Panc1 (cell line): ENCODE data around the gene HDAC11. TPM values are rescaled to one million over a fixed set of nuclear protein-coding genes. Genes with fewer than 3 reads are reported as not detected.

Experiments used
- ATAC-seq: fragments of 200-7000 bp; cut with Tn5 transposase; 2 replicates; pipeline ENCODE4 v1.9.1; 2020; ENCODE audit warnings: mild to moderate bottlenecking, moderate library complexity
- BruUV-seq: library from RNA; stranded (reverse); fragments of 400-500 nt; replicated peaks from 2 replicates; lab custom pipeline; 2021; lab: Mats Ljungman, UMichigan
- CTCF ChIA-PET: fragments of 300-600 bp; sonication (Branson Sonifier 250); formaldehyde crosslinking; loops from one replicate; lab custom pipeline; 2022; ENCODE audit warnings: antibody characterized with exemption; lab: Charles Lee
- POLR2A ChIA-PET: fragments of 300-600 bp; sonication (Branson Sonifier 250); formaldehyde crosslinking; loops from one replicate; lab custom pipeline; 2022; ENCODE audit warnings: antibody characterized with exemption; lab: Charles Lee
- DNase-seq: peaks from one replicate; pipeline ENCODE4 v3.0.0-alpha.2; 2010; ENCODE audit warnings: low read depth, low spot score
- H3K27ac ChIP-seq: 2 replicates; pipeline ENCODE4 v1.5.1; 2011; ENCODE audit warnings: mild to moderate bottlenecking, low read length, inconsistent platforms
- H3K27me3 ChIP-seq: fragments of 200-500 bp; sonication (Bioruptor generic); 2 replicates; pipeline ENCODE4 v1.6.0; 2014; ENCODE audit warnings: low read length, inconsistent platforms; ENCODE audit not compliant: control insufficient read depth, insufficient read depth
- H3K36me3 ChIP-seq: fragments of 200-500 bp; sonication (Bioruptor generic); 2 replicates; pipeline ENCODE4 v1.5.1; 2014; ENCODE audit warnings: inconsistent platforms, mild to moderate bottlenecking, low read length, moderate library complexity; ENCODE audit not compliant: control insufficient read depth, insufficient read depth
- H3K4me1 ChIP-seq: 2 replicates; pipeline ENCODE4 v1.5.1; 2011; ENCODE audit warnings: inconsistent platforms, mild to moderate bottlenecking, low read length, moderate library complexity; ENCODE audit not compliant: control insufficient read depth, insufficient read depth
- H3K4me3 ChIP-seq, 2 experiments: 2 replicates each; pipeline ENCODE4 v1.5.1; 2011 to 2012; ENCODE audit warnings: low read depth in 2 of 2, low read length in 2 of 2, mild to moderate bottlenecking in 2 of 2, inconsistent platforms in 1 of 2, moderate library complexity in 1 of 2
- H3K9me3 ChIP-seq: fragments of 200-500 bp; sonication (Bioruptor generic); 2 replicates; pipeline ENCODE4 v1.5.1; 2014; ENCODE audit warnings: low read depth, mild to moderate bottlenecking, inconsistent platforms, low read length, moderate library complexity; ENCODE audit not compliant: control insufficient read depth, insufficient read depth
- CTCF ChIP-seq: fragments of 450-650 bp; IDR thresholded peaks from 2 replicates; pipeline ENCODE4 v1.5.1; 2017; ENCODE audit warnings: mild to moderate bottlenecking
- POLR2AphosphoS5 ChIP-seq: IDR thresholded peaks from 2 replicates; pipeline ENCODE4 v1.6.1; 2012; ENCODE audit warnings: mild to moderate bottlenecking, low read depth, low read length, moderate library complexity
- REST ChIP-seq, 2 experiments: IDR thresholded peaks; 2 replicates each; pipeline ENCODE4 v1.6.1; 2011 to 2012; ENCODE audit warnings: low read depth in 2 of 2, control low read depth in 1 of 2, low read length in 1 of 2, mild to moderate bottlenecking in 1 of 2, moderate library complexity in 1 of 2; ENCODE audit not compliant: insufficient read depth in 1 of 2
- SIN3A ChIP-seq: IDR thresholded peaks from 2 replicates; pipeline ENCODE4 v1.6.1; 2012; ENCODE audit warnings: low read depth, mild to moderate bottlenecking, low read length, moderate library complexity, borderline replicate concordance; ENCODE audit not compliant: insufficient read depth
- TCF7L2 ChIP-seq: IDR thresholded peaks from 2 replicates; pipeline ENCODE4 v1.6.1; 2011; ENCODE audit warnings: mild to moderate bottlenecking, low read depth, low read length, inconsistent platforms
- in situ Hi-C: cut with HindIII; loops from 2 replicates; pipeline ENCODE4 v1.10.0; 2016; ENCODE audit warnings: low sequenced_read_pairs, low pct_unique_long_range_greater_than_20kb
- intact Hi-C: fragments of 100-400 bp; cut with micrococcal nuclease; formaldehyde crosslinking; loops from one replicate; pipeline ENCODE4 v1.10.0; 2022; ENCODE audit not compliant: unreplicated experiment
- total RNA-seq: library from RNA; stranded (reverse); gene quantifications from one replicate; pipeline ENCODE4 v1.2.1, GENCODE V29; 2021; ENCODE audit not compliant: unreplicated experiment

The HDAC11 gene
- total RNA-seq, 1 experiment from 2014 or later, result 10.6 TPM

- in situ Hi-C loops (no loop called here), intact Hi-C loops (no loop called here)
- DNase-seq (no peak), ATAC-seq (no peak)
- Histone ChIP-seq H3K27me3 (no peaks in the 10 kb centered on the region), H3K4me1 (peaks cover 2% of the 10 kb centered on the region; the same call in 1 of the 2 replicates), H3K4me3 (no peak overlapping the region), H3K27ac (no peak overlapping the region), H3K36me3 (no peaks in the 10 kb centered on the region), H3K9me3 (no peaks in the 10 kb centered on the region)
- CTCF ChIA-PET, result interaction anchor here (0.6 to 0.8 kb wide), 5 partner anchors 8 to 158 kb away, joined by 3 to 4 read pairs (median 4); no protein-coding TSS in a partner anchor
- TF ChIP-seq POLR2AphosphoS5 (no peak), TCF7L2 (no peak), REST (IDR thresholded peaks at IDR 0.05; ENCODE audit: insufficient read depth in 1 of 2, low read depth in 2 of 2, low read length in 1 of 2) (no peak)
- POLR2A ChIA-PET, result no interaction called here
- BruUV-seq, result no TSS peak
Observed at GRCh38 chr3:13493867-13494441, 13.8 kb downstream of the HDAC11 start.

GRCh38 chr3:13494463-13495350, 14.6 kb downstream of the HDAC11 start:
- Histone ChIP-seq H3K36me3 (no peaks in the 10 kb centered on the region), H3K4me3 (no peak overlapping the region), H3K27ac (no peak overlapping the region), H3K4me1 (peaks cover 2% of the 10 kb centered on the region; the same call in 1 of the 2 replicates), H3K9me3 (no peaks in the 10 kb centered on the region), H3K27me3 (no peaks in the 10 kb centered on the region)
- ChIA-PET CTCF (interaction anchor here (0.6 to 2.1 kb wide), 7 partner anchors 9 to 157 kb away, joined by 3 to 44 read pairs (median 4); no protein-coding TSS in a partner anchor), POLR2A (interaction anchor here (0.6 kb wide), 1 partner anchor 887 kb away, joined by 6 read pairs; no protein-coding TSS in a partner anchor)
- no peak for TF ChIP-seq TCF7L2
- peak; percentile 82 for TF ChIP-seq CTCF
- no peak for TF ChIP-seq REST (IDR thresholded peaks at IDR 0.05; ENCODE audit: insufficient read depth in 1 of 2, low read depth in 2 of 2, low read length in 1 of 2)
- no peak for TF ChIP-seq POLR2AphosphoS5
- TF ChIP-seq SIN3A, result no peak
- DNase-seq, result no peak
- ATAC-seq, result peak; percentile 76
- intact Hi-C loops, result no loop called here
- in situ Hi-C loops, result no loop called here
- BruUV-seq, result no TSS peak
